ENCODE data around the gene HES3. TPM values are rescaled to one million over a fixed set of nuclear protein-coding genes. Genes with fewer than 3 reads are reported as not detected.

The HES3 gene
- total RNA-seq, 1 donor from 2014 or later = not detected

- Mint-ChIP-seq H3K4me3 (ENCODE audit: unreplicated experiment) (no peak overlapping the region), H3K27me3 (ENCODE audit: low read depth) (no peaks in the 10 kb centered on the region), H3K27ac (ENCODE audit: unreplicated experiment) (no peak overlapping the region), H3K4me1 (ENCODE audit: low read depth) (peaks cover 21% of the 10 kb centered on the region), H3K9me3 (ENCODE audit: low read depth) (no peaks in the 10 kb centered on the region), H3K36me3 (ENCODE audit: low read depth) (peaks cover 1% of the 10 kb centered on the region)
- TF ChIP-seq CTCF (IDR thresholded peaks at IDR 0.05) = no peak
- DNase-seq (ENCODE audit: low spot score) = no peak
Measured at GRCh38 chr1:6271006-6271405, 27.0 kb downstream of the HES3 start.

- no peak for DNase-seq (ENCODE audit: low spot score)
- Mint-ChIP-seq H3K4me1 (ENCODE audit: low read depth) (peaks cover 27% of the 10 kb centered on the region), H3K36me3 (ENCODE audit: low read depth) (no peaks in the 10 kb centered on the region), H3K4me3 (ENCODE audit: unreplicated experiment) (no peak overlapping the region), H3K27ac (ENCODE audit: unreplicated experiment) (no peak overlapping the region), H3K9me3 (ENCODE audit: low read depth) (no peaks in the 10 kb centered on the region), H3K27me3 (ENCODE audit: low read depth) (no peaks in the 10 kb centered on the region)
- no peak for TF ChIP-seq CTCF (IDR thresholded peaks at IDR 0.05)
Measured at GRCh38 chr1:6271554-6271953, 27.6 kb downstream of the HES3 start.

- Mint-ChIP-seq H3K27ac (ENCODE audit: unreplicated experiment) (no peak overlapping the region), H3K4me3 (ENCODE audit: unreplicated experiment) (no peak overlapping the region), H3K9me3 (ENCODE audit: low read depth) (no peaks in the 10 kb centered on the region), H3K27me3 (ENCODE audit: low read depth) (no peaks in the 10 kb centered on the region), H3K36me3 (ENCODE audit: low read depth) (no peaks in the 10 kb centered on the region), H3K4me1 (ENCODE audit: low read depth) (peaks cover 32% of the 10 kb centered on the region)
- no peak for TF ChIP-seq CTCF (IDR thresholded peaks at IDR 0.05)
- DNase-seq (ENCODE audit: low spot score) = no peak
Measured at GRCh38 chr1:6272452-6272851, 28.5 kb downstream of the HES3 start.

- no peaks in the 10 kb centered on the region for H3K36me3 Mint-ChIP-seq (ENCODE audit: low read depth)
- no peak for DNase-seq (ENCODE audit: low spot score)
- H3K4me1 Mint-ChIP-seq (ENCODE audit: low read depth) = peaks cover 36% of the 10 kb centered on the region
- peak overlapping the region; percentile 57 for H3K27ac Mint-ChIP-seq (ENCODE audit: unreplicated experiment)
- TF ChIP-seq CTCF (IDR thresholded peaks at IDR 0.05) = peak; percentile 36
- H3K27me3 Mint-ChIP-seq (ENCODE audit: low read depth) = no peaks in the 10 kb centered on the region
- H3K9me3 Mint-ChIP-seq (ENCODE audit: low read depth) = no peaks in the 10 kb centered on the region
- no peak overlapping the region for H3K4me3 Mint-ChIP-seq (ENCODE audit: unreplicated experiment)
Measured at GRCh38 chr1:6272868-6273267, 28.9 kb downstream of the HES3 start.

- Mint-ChIP-seq H3K27me3 (ENCODE audit: low read depth) (no peaks in the 10 kb centered on the region), H3K4me1 (ENCODE audit: low read depth) (peaks cover 36% of the 10 kb centered on the region), H3K27ac (ENCODE audit: unreplicated experiment) (peak overlapping the region; percentile 57), H3K4me3 (ENCODE audit: unreplicated experiment) (no peak overlapping the region), H3K9me3 (ENCODE audit: low read depth) (no peaks in the 10 kb centered on the region), H3K36me3 (ENCODE audit: low read depth) (peaks cover 2% of the 10 kb centered on the region)
- TF ChIP-seq CTCF (IDR thresholded peaks at IDR 0.05) = no peak
- no peak for DNase-seq (ENCODE audit: low spot score)
Measured at GRCh38 chr1:6273380-6273891, 29.5 kb downstream of the HES3 start.
